ENCODE results near the gene KCNN1.
"Not testable (repeated sequence)": the region's sequence is repeated elsewhere in the genome, so short reads cannot be mapped to it uniquely, and the experiment has no call there.

The KCNN1 gene

DNA sequence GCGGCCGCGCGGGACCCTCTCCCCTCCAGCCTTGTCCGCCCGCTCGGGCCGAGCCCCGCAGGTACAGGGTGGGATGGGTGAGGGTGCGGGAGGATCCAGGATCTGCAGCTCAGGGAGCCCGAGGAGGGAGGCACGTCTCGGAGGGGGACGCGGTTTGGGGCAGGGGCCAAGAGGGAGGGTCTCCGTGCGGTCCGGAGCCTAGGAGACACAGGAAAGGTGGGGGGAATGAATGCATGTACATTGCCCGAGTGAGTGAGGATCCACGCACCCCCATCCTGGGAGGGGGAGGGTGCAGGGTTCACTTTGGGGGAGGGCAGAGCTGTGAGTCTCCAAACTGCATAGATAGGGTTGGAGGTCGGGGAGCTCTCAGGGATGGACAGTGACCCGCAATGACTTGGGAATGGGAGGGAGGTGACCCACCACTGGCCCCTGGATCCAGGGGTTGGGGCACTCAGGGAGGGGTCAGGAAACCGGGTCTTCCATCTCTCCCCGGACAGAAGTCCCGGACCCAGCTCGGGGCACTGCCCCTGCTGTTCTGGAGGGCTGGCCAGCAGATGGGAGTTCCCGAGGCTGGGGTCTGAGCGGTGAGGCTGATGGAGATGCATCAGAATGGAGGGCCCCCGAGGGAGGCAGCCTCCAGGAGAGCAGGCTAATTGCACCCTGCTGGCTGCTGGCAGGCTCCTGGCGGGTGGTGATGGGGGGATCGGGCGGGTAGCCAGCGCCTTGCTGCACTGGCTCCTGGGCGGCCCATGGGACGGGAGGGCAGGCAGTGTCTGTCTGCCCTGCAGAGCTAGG is 547 bp downstream of the KCNN1 start:
- DNase-seq = peak in 1 of 56 donors; percentile 29

GRCh38 chr19:17968362-17968761 is 1.5 kb downstream of the KCNN1 start:
- DNase-seq = no peak

GRCh38 chr19:17969096-17969792 is 2.3 kb downstream of the KCNN1 start:
- DNase-seq = no peak

DNA sequence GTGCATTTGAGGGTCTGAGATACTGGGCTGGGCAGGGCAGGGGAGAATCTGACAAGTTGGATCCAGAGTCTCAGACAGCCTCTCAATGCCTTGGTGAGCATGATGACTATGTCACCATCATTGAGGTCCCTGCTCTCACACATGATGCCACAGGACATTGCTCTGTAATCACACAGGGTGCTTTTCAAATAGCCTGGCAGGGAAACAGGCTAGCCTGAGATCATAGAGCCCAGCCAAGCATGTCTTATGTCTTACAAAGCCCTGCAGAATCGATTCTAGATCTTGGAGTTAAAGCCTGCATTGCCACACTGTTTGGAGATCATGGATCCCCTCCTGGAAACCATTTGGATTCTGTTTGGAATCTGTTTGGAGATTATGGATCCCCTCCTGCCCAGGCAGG is 5.3 kb downstream of the KCNN1 start:
- no peak for DNase-seq

GRCh38 chr19:17973759-17974158 is 6.9 kb downstream of the KCNN1 start:
- DNase-seq = no peak

DNA sequence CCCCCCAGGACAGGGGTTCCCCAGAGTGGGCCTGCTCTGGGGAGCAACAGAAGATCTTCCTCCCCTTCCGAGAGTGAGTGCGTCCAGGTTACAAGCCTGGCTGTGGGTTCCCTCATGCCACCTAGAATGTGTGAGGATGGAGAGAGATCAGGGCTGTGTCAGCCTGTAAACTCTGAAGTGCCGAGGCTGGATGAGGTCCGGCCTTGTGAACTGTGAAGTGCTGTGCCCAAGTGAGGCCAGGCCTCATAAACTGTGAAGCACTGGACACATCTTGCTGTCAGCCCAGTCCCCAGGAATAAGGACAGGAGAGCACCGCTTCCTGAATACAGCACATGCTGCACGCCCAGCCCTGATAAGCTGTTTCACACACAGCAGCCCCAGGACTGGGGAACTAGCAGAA is 7.6 kb downstream of the KCNN1 start:
- DNase-seq = no peak

DNA sequence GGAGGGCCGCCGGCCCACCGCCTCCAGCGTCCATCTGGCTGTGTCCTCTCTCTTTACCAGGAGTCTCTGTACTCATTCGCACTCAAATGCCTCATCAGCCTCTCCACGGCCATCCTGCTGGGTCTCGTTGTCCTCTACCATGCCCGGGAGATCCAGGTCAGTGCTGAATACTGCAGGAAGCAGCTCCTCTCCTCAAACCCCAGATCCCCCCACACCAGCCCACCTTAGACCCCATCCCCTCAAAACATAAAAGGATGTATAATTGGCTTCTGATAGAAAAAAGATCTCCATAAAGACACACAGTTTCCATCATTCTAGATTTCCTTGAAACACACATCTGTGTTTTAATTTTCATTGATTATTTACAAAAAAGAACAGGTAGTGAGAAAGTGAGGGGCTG is 8.1 kb downstream of the KCNN1 start:
- no peak for DNase-seq

DNA sequence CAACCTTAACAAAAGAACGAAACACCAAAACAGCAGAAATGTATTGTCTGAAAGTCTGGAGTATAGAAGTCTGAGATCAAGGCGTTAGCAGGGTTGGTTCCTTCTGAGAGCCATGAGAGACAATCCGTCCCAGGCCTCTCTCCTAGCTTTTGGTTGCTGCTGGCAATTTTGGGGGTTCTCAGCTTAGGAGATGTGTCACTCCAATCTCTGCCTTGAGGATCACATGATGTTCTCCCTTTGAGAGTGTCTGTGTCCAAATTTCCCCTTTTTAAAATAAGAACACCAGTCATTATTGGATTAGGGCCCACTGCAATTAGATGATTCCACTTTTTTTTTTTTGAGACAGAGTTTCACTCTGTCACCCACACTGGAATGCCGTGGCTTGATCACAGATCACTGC is 10.1 kb downstream of the KCNN1 start:
- DNase-seq = no peak

GRCh38 chr19:17977488-17977887 is 10.6 kb downstream of the KCNN1 start:
- DNase-seq = no peak

DNA sequence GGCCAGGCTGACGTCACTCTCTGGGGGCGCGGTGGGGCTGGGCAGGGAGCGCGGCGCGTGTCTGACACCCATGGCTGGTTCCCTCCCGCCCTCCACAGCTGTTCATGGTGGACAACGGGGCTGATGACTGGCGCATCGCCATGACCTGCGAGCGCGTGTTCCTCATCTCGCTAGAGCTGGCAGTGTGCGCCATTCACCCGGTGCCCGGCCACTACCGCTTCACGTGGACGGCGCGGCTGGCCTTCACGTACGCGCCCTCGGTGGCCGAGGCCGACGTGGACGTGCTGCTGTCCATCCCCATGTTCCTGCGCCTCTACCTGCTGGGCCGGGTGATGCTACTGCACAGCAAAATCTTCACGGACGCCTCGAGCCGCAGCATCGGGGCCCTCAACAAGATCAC is 14.7 kb downstream of the KCNN1 start:
- DNase-seq = no peak

DNA sequence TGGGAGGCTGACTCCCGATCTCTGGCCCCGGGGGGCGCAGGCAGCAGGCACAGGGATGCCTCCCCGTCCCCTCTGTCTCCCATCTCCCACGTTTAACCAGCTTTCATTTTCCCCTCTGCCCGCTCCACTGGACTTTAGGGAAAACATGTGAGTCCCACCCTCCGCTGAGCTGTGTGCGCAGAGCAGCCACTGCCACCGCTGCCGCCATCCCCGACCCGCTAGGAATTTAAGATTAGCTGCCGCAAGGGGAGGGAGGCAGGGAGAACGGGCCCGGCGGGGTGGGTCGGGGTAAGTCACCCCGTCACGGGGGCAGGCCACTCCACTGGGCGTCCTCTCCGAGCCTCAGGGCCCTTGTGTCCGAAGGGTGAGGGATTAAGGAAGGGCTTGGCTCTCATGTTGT is 15.5 kb downstream of the KCNN1 start:
- DNase-seq = no peak

- no peak for DNase-seq
These were observed 18.3 kb downstream of the KCNN1 start for GRCh38 chr19:17985037-17985818.

- not testable (repeated sequence) for DNase-seq
These were observed 19.7 kb downstream of the KCNN1 start for GRCh38 chr19:17986569-17986968.

DNA sequence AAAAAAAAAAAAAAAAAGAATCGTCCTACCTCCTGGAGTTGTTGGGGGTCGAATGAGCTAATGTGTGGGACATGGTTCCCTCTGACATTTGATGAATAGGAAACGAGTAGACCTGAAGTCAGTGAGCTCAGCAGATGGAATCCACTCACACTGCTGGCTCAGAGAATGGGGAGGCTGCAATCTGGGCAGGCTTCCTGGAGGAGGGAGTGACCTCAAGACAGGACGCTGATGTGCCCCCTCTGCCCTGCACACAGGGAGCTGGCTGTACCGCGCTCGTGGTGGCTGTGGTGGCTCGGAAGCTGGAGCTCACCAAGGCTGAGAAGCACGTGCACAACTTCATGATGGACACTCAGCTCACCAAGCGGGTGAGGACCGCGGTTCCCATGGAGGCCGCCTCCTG is 21.3 kb downstream of the KCNN1 start:
- DNase-seq = no peak

DNA sequence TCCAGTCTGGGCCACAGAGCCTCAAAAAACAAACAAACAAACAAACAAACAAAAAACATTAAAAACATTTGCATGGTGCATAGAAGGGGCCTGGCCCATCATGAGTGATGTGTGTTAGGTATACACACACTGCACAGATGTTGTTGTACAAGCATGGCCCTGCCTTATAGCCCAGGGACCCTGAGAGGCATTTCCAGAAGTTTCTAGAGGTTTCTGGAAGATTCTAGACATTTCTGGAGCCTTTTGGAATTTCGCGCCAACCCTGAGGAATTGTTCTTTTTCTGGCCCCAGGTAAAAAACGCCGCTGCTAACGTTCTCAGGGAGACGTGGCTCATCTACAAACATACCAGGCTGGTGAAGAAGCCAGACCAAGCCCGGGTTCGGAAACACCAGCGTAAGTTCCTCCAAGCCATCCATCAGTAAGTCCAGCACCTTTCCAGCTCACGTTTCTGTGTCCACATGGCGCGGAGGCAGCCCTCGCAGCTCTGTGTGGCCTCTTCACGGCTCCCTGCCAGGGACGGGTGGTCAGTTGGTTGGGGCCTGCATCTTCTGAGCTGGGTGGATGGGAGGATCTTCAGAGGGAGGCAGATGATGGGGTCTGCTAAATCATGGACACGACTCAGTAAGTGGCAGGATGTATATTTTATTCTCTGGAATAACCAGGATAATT is 22.7 kb downstream of the KCNN1 start:
- DNase-seq = no peak

GRCh38 chr19:17993076-17993813 is 26.3 kb downstream of the KCNN1 start:
- DNase-seq = no peak

DNA sequence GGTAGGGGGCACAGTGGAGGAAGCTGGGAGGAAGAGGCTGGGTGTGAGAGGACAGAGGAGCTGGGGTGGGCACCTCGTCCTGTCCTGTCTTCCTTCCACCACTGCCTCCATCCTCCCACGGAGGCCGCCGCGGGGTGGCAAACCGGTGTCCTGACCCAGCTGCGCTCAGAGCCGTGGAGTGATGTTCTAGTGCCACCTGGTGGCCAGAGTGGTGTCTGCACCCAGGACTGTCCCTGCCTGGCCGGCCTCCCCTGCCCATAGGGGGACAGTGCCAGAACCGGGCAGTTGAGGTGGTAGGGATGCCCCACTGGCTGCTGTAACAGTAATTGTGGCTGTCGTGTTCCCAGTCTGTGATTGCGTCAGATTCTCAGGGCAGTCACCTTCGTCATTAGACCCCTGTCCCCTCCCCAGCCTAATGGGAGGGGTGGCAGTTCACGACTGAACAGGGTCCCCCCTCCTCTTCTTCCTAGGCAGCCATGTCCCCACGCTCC is 30.0 kb downstream of the KCNN1 start:
- peak in 53 of 56 donors; percentile 11 to 91 (median 65) for DNase-seq

DNA sequence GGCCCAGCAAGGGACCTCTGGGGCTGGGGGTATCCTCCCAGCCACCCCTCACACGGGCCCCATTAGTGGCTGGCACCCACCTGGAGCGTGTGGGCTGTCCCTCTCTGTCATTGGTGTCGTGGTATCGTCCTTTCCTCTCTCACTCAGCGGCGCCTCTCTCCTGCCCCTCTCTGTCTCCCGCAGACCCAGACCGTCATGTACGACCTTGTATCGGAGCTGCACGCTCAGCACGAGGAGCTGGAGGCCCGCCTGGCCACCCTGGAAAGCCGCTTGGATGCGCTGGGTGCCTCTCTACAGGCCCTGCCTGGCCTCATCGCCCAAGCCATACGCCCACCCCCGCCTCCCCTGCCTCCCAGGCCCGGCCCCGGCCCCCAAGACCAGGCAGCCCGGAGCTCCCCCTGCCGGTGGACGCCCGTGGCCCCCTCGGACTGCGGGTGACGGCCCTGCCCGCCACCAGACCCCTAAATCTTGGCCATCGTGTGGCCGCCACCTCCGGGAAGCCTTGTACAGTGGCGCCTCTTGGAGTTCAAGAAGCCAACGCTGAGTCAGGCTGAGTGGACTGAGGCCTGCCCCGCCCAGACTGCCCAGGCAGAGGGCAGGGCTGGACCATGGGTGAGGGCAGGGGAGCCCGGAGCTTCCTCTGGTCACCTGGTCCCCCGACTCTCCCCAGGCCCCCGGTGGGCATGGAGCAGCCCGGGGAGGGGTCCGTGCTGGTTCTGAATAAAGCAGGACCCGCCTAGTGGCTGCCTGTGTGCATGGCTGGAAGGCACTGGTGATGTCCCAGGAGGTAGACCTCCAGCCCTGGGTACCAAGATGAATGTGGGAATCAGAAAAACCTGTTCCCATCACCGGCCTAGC is 31.3 kb downstream of the KCNN1 start:
- DNase-seq = no peak

DNA sequence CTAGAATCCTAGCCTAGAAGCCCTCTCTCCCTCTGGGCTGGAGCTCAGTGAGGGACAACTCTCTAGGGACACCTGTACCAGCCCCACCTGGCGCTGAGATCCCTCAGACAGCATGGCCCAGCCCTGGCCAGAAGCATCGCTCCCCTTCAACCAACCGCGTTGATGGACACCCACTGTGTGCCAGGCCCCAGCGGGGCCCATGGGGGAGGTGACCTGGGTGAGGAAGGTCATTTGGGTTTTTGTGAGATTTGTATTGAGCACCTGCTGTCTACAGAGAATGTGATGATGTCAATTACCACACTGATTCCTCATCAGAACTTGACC is 31.9 kb downstream of the KCNN1 start:
- no peak for DNase-seq
